Measurements from ENCODE around the gene SEMA4C. TPM values are rescaled to one million over a fixed set of nuclear protein-coding genes. Genes with fewer than 3 reads are reported as not detected.

SEMA4C gene
- total and polyA plus RNA-seq, 2 of the 4 experiments (the other 2 are of a cell fraction) = 15.8 to 24.3 TPM

- POLR2A ChIA-PET (ENCODE audit: unreplicated experiment) = no interaction called here
- Histone ChIP-seq H2AK9ac (replicated peaks; ENCODE audit: low read depth, low read length, poor library complexity) (no peak overlapping the region), H3K4me3 (ENCODE audit: insufficient read depth, low read depth, low read length) (no peak overlapping the region), H2BK120ac (ENCODE audit: low read depth, low read length) (no peak overlapping the region), H3K27ac (ENCODE audit: insufficient read depth, low read length) (no peak overlapping the region), H2BK5ac (ENCODE audit: low read depth, low read length, poor library complexity, severe bottlenecking) (no peak overlapping the region), H3K9ac (ENCODE audit: low read depth, low read length) (no peak overlapping the region), H4K5ac (ENCODE audit: low read depth, low read length) (no peak overlapping the region), H3K9me3 (ENCODE audit: control insufficient read depth, insufficient read depth, low read length) (no peaks in the 10 kb centered on the region), H4K20me1 (ENCODE audit: insufficient read depth, low read length) (no peaks in the 10 kb centered on the region), H2AFZ (replicated peaks; ENCODE audit: low read length, poor library complexity) (no peak overlapping the region), H3K36me3 (ENCODE audit: control insufficient read depth, insufficient read depth, low read length) (no peaks in the 10 kb centered on the region), H3K23ac (ENCODE audit: low read depth, low read length) (no peak overlapping the region), H3K4me1 (ENCODE audit: control insufficient read depth, insufficient read depth, low read length) (peaks cover 2% of the 10 kb centered on the region; the same call in 1 of the 2 replicates), H3K9me1 (ENCODE audit: insufficient read depth, low read length) (no peaks in the 10 kb centered on the region), H3K4ac (ENCODE audit: low read depth, low read length) (no peak overlapping the region), H2AK5ac (ENCODE audit: low read depth, low read length) (no peak overlapping the region), H3K18ac (ENCODE audit: low read depth, low read length) (no peak overlapping the region), H2BK15ac (ENCODE audit: low read depth, low read length) (no peak overlapping the region), H3K56ac (ENCODE audit: extremely low read depth, insufficient read depth, low read length) (no peak overlapping the region), H4K91ac (ENCODE audit: insufficient read depth, low read depth, low read length) (no peak overlapping the region), H4K8ac (ENCODE audit: low read depth in 2 of 2, low read length in 2 of 2) (no peak overlapping the region), H3K79me1 (ENCODE audit: low read depth in 1 of 2, low read length in 2 of 2) (no peaks in the 10 kb centered on the region), H3K4me2 (ENCODE audit: low read depth, low read length) (no peak overlapping the region), H2BK20ac (ENCODE audit: low read depth, low read length) (no peak overlapping the region), H3K27me3 (ENCODE audit: control insufficient read depth, insufficient read depth, low read length) (peaks cover 17% of the 10 kb centered on the region; the same call in 1 of the 2 replicates), H3K14ac (replicated peaks; ENCODE audit: low read depth, low read length) (no peak overlapping the region)
- dilution Hi-C loops (cut with HindIII; ENCODE audit: low sequenced_read_pairs, unreplicated experiment) (no loop called here), in situ Hi-C loops (cut with MboI; ENCODE audit: low sequenced_read_pairs) (no loop called here), intact Hi-C loops (cut with micrococcal nuclease) (no loop called here)
- ATAC-seq (ENCODE audit: low read depth) (no peak), DNase-seq (no peak)
- no TSS peak for BruUV-seq (replicated peaks)
- CTCF ChIA-PET = interaction anchor here (0.6 kb wide), 1 partner anchor 1925 kb away, joined by 4 read pairs; no protein-coding TSS in a partner anchor
- 88% methylated on average over 5 of the region's 8 CpGs; no CpG with 5 or more reads in 1 of the 2 experiments for WGBS, 2 experiments (ENCODE audit: extremely low coverage in 2 of 2, insufficient read length in 1 of 2)
- TF ChIP-seq USF2 (IDR thresholded peaks at IDR 0.05; ENCODE audit: low read depth, low read length) (no peak), MAZ (IDR thresholded peaks at IDR 0.05; ENCODE audit: borderline replicate concordance, low read depth, low read length) (no peak), CHD1 (IDR thresholded peaks at IDR 0.05; ENCODE audit: low read depth, low read length) (no peak), ELK1 (IDR thresholded peaks at IDR 0.05; ENCODE audit: borderline replicate concordance, low read depth, low read length) (no peak), POLR2A (IDR thresholded peaks at IDR 0.05; ENCODE audit: low read depth, low read length) (no peak), RFX5 (IDR thresholded peaks at IDR 0.05; ENCODE audit: low read depth, low read length) (no peak), RCOR1 (IDR thresholded peaks at IDR 0.05; ENCODE audit: insufficient replicate concordance, low read length) (no peak), MAFK (IDR thresholded peaks at IDR 0.05; ENCODE audit: low read depth, low read length) (no peak), MXI1 (IDR thresholded peaks at IDR 0.05; ENCODE audit: borderline replicate concordance, low read depth, low read length) (no peak), CTCF (conservative IDR thresholded peaks at IDR 0.05; ENCODE audit: low read depth, low read length) (no peak), BHLHE40 (IDR thresholded peaks at IDR 0.05; ENCODE audit: low read depth, low read length) (no peak), SMC3 (IDR thresholded peaks at IDR 0.05; ENCODE audit: low read depth, low read length) (no peak), NFE2L2 (IDR thresholded peaks at IDR 0.05; ENCODE audit: low read depth, low read length) (no peak), RAD21 (IDR thresholded peaks at IDR 0.05; ENCODE audit: low read length) (no peak), FOS (IDR thresholded peaks at IDR 0.05; ENCODE audit: low read depth, low read length) (no peak), CEBPB (IDR thresholded peaks at IDR 0.05; ENCODE audit: low read depth, low read length) (no peak)
Measured at GRCh38 chr2:96882906-96883305, 13.0 kb upstream of the SEMA4C start.
